ENCODE results near the gene TRUB2.
"Not testable (repeated sequence)": the region's sequence is repeated elsewhere in the genome, so short reads cannot be mapped to it uniquely, and the experiment has no call there.

The TRUB2 gene

DNA sequence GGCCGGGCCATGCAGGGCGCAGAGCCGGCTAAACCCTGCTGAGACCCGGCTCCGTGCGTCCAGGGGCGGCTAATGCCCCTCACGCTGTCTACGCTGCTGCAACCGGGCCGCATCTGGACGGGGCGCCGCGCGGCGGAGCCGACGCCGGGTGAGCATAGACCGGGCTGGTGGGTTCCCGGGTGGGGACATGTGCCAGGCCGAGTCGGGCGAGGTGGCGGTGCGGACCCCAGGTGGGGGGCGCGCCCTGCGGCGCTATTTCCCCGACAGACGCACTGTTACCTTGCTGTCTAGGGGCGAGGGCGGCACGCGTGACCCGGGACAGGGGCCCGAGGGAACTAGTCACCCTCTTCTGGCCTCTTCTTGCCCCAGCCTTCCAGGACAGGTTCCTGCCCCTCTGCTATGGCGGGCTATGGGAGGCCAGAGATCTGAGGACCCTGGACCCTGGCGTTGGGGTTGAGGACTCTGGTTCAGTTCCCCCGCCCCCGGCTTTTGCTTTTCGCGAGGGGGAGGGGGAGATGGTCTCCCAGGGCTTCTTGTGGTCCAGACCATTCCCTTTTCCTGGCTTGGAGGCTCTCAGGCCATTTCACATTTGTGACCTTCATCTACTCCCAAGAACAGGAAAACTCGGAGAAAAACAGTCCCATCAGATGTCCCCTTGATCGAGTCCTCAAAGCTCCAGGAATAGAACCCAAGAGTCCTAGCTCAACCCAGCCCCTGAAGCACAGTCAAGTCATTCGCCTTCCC is 18.6 kb upstream of the TRUB2 start:
- no peak for DNase-seq

- DNase-seq = peak; percentile 84
These were observed 17.8 kb upstream of the TRUB2 start, which contains the start of gene SLC27A4 for GRCh38 chr9:128339761-128340690. Gene SLC27A4 (plus strand): TSS chr9:128340527. CDS start chr9:128343133, 2,606 bp downstream.

DNA sequence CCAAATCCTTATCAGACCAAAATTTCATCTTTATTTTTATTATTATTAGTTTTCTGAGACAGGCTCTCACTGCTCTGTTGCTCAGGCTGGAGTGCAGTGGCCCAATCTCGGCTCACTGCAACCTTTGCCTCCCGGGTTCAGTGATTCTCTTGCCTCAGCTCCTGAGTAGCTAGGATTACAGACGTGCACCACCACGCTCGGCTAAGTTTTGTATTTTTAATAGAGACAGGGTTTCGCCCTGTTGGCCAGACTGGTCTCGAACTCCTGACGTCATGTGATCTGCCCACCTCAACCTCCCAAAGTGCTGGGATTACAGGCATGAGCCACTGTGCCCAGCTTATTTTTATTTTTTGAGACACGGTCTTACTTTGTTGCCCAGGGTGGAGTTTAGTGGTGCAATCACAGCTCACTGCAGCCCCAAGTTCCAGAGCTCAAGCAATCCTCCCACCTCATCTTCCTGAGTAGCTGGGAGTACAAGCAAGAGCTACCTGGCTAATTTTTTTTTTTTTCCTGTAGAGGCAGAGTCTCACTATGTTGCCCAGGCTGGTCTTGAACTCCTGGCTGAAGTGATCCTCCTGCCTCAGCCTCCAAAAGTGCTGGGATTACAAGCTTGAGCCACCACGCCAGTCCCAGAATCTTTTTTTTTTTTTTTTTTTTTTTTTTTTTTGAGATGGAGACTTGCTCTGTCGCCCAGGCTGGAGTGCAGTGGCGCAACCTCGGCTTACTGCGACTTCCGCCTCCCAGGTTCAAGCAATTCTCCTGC is 16.8 kb upstream of the TRUB2 start:
- DNase-seq = not testable (repeated sequence)

- no peak for DNase-seq
These were observed 15.7 kb upstream of the TRUB2 start for GRCh38 chr9:128337936-128338335.

DNA sequence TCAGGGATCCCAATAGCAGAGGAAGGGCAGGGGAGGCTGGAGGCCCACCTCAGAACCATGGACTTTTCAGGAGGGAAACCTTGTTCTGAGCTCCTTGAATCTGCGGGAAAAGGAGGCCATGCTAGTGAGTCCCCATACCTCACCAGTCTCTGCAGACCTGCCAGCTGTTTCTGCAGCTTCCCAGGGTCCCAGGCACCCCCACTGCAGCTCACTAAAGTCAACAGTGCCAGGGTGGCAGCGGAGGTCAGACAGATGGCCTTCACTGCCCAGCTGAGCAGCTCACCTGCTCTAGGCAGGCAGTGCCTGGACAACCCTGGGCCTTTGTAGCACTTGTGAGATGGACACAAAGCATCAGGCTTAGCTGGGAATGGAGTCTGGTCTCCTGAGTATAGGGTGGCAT is 13.7 kb upstream of the TRUB2 start:
- no peak for DNase-seq

DNA sequence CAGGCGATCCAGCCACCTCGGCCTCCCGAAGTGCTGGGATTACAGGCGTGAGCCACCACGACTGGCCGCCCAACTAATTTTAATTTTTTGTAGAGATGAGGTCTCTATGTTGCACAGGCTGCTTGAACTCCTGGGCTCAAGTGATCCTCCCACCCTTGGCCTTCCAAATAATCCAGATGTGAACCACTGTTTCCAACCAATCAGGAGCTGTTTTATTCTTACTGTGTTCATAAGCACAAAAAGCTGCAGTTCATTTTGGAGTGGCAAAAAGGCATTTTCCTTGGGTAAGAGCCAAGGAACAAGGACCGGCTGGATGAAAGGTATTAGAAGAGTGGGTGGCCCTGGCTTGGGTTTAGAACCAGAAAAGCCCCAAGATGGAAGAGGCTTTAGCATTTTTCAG is 12.9 kb upstream of the TRUB2 start:
- DNase-seq = no peak

- no peak for DNase-seq
These were observed 11.2 kb upstream of the TRUB2 start for GRCh38 chr9:128333451-128333869.

DNA sequence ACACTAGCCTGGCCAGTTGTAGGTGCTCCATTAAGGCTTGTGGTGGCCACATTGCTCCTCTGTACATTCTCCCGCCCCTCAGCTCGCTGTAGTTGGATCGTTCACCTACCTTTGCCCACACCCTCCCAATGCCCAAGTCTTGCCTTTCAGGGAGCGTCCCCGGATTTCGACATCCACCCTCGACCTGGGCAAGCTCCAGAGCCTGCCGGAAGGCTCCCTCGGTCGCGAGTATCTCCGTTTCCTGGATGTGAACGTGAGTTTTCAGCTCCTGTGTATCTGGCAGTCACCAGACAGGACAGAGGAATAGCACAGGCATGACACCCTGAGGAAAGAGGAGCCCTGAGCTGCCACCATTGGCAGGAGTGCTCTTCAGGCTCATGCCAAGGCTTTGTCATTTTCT is 3.4 kb upstream of the TRUB2 start:
- DNase-seq = no peak

DNA sequence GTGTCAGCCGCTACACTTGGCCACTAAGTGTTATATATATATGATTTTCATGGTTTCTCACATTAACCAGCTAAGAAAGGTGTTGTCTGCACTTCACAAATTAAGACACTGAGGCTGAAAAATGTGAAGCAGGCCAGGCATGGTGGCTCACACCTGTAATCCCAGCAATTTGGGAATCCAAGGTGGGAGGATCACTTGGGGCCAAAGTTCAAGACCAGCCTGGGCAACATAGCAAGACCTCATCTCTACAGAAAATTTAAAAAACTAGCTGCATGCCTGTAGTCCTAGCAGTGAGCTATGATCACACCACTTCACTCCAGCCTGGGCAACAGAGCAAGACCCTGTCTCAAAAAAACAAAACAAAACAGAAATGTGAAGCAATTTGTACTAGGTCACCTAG is 2.2 kb upstream of the TRUB2 start:
- DNase-seq = no peak

- no peak for DNase-seq
These were observed 1.5 kb upstream of the TRUB2 start for GRCh38 chr9:128323791-128324190.

- no peak for DNase-seq
These were observed 1.0 kb upstream of the TRUB2 start for GRCh38 chr9:128323212-128323730.

GRCh38 chr9:128321879-128322403 is 306 bp downstream of the TRUB2 start:
- no peak for DNase-seq

DNA sequence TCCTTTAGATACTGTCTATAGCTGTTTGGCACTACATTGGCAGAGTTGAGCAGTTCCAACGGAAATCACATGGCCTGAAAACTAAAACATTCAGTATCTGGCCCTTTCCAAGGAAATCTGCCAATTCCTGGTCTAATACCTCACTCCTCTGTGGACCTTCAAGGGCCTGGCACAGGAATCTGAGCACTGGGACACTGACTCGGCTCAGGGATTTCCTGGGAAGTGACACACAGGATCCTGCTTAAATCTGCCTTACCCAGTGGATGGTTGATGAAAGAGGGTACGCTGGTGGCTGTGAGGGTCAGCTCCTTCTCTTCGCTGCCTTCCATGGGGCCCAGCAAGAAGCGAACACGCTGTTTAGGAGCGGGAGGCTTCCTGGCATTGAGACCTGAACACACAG is 904 bp downstream of the TRUB2 start:
- DNase-seq = no peak

DNA sequence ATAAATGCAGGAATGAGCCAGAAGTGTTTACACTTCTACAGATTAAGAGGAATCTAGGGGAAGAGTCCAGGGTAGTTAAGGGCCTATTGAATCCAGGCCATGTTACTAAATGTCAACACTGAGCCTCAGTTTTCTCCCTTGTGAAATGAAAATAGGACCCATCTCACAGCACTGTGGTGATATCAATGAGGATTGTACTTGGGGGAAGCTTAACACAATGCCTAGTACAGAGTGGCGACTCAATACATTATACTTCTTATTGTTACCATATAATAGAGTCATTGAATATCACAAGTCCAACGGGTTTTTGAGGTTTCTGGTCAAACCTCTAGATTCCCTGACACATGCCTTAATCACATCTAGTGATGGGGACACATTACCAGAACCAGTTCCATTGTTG is 4.6 kb downstream of the TRUB2 start:
- no peak for DNase-seq

GRCh38 chr9:128316421-128316820 is 5.8 kb downstream of the TRUB2 start:
- DNase-seq = no peak

DNA sequence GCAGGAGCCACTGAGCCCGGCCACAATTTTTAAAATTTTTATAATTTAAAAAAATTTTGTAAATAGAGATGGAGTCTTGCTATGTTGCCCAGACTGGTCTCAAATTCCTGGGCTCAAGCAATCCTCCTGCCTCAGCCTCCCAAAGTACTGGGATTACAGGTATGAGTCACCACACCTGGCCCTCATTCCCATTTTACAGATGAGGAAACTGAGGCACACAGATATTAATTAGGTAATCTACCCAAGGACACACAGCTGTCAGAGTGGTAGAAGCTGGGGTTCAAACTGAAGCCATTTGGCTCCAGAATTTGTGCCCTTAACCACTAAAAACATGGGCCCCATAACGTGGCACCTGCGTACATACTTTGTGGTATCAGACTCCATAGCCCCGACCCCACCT is 7.5 kb downstream of the TRUB2 start:
- DNase-seq = no peak

DNA sequence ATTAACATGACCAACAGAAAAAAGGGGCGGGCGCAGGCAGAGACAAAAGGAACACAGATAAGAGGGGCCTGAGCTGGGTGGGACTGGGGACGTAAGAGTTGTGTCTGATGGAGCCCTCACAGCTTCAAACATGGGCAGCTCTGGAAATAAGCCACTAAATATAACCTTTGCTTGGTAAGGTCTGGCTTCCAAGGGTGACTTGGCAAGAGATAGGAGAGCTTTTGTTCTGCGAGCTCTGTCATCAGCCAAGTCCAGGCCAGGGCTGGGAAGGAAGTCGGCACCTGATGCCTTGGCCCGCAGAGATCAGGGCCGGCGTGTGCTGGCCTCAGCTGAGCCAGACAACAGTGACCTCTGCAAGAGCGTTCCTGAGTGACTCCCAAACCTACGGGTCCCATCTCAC is 11.8 kb downstream of the TRUB2 start:
- no peak for DNase-seq

GRCh38 chr9:128309551-128309950 is 12.7 kb downstream of the TRUB2 start:
- no peak for DNase-seq

GRCh38 chr9:128304971-128305288 is 17.3 kb downstream of the TRUB2 start:
- no peak for DNase-seq

GRCh38 chr9:128304136-128304970 is 17.9 kb downstream of the TRUB2 start:
- no peak for DNase-seq

GRCh38 chr9:128298535-128299482 is 23.4 kb downstream of the TRUB2 start:
- no peak for DNase-seq

Measured in CD4-positive, alpha-beta T cell treated with Interleukin-17A for 1 hour (primary cell).